GM18502 (cell line): ENCODE results near the gene RABGAP1.
A peak's percentile ranks its signal among the peaks of the same experiment; 100 is the strongest.

ENCODE experiments used
- ATAC-seq: cut with Tn5 transposase; IDR thresholded peaks from one replicate; pipeline ENCODE4 v1.9.1; 2021; ENCODE audit warnings: mild to moderate bottlenecking; ENCODE audit not compliant: unreplicated experiment, poor library complexity

Gene RABGAP1

GRCh38 chr9:123104807-123105206 lies 164.0 kb downstream of the RABGAP1 start:
- no peak for ATAC-seq

DNA sequence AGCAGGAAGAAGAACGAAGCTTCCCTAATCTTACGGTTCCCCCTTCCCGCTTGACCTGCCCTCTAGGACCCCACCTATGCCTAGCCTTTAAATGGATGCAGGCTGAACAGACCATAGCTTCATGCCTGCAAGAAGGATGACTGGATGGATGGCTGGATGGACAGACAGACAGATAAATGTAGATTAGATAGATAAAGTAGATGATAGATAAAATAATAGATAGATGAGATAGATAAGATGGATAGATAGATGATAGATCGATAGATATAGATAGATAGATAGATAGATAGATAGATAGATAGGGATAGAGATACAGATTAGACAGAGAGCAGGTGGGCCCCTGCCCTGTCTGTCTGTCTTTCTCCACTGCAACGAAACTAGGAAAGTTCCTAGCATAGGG lies 164.7 kb downstream of the RABGAP1 start:
- ATAC-seq, result no peak

DNA sequence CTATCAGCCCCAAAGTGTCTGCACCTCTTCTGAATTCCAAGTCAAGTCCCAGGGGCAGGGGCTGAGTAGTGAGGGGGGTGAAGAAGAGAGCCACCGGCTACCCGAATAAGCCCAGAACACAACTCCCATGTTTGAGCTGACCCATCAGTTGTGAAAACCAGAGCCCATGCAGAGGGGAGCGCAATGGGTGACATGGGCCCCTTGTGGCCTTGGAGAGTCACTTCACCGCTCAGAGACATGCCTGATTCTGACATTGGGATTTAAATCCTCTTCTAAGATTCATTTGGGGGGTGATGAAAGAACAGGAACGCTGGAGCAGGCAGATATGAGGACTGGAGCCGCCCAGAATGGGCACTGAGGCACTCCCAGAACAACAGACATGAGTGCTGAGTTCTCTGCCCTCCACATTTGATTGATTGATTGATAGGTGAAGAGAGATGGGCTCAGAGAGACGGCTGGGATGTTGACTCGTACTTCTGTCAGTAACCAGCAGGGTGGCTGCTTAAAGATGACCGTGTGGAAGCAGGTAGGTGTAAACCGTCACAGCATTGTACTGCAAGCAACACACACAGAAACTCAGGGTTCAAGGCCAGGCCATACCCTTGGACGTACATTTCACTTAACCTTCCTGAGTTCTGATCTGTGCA lies 166.9 kb downstream of the RABGAP1 start:
- ATAC-seq, result no peak

GRCh38 chr9:123108976-123109375 lies 168.2 kb downstream of the RABGAP1 start:
- no peak for ATAC-seq

- ATAC-seq, result no peak
Measured at GRCh38 chr9:123109540-123110279, 168.9 kb downstream of the RABGAP1 start.

DNA sequence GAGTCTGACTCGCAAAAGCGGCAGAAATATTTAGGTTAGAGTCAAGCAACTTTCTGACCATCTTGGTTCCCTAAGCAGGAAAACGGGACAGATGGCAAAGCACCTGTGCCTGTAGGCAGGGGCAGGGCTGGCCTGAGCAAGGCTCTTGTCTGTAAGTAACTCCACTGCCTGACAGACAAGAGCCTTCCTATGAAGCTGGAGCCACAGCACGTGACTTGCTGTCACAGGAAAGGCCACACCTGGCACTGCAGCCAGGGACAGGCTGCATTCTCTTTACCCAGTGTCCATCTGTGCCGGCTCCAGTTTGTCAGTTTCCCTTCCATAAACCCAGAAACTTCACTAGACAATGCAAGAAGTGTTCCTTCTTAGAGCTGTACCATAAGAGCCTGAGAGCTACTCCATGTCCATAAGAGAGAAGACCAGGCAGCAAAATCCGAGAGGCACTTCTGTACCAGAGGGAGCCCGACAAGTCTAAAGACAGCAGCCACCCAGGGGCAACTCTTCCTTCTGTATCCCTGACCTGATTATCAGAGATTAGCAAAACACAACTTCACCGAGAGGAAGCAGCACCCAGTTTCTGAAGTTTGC lies 170.7 kb downstream of the RABGAP1 start:
- peak; percentile 3 for ATAC-seq

DNA sequence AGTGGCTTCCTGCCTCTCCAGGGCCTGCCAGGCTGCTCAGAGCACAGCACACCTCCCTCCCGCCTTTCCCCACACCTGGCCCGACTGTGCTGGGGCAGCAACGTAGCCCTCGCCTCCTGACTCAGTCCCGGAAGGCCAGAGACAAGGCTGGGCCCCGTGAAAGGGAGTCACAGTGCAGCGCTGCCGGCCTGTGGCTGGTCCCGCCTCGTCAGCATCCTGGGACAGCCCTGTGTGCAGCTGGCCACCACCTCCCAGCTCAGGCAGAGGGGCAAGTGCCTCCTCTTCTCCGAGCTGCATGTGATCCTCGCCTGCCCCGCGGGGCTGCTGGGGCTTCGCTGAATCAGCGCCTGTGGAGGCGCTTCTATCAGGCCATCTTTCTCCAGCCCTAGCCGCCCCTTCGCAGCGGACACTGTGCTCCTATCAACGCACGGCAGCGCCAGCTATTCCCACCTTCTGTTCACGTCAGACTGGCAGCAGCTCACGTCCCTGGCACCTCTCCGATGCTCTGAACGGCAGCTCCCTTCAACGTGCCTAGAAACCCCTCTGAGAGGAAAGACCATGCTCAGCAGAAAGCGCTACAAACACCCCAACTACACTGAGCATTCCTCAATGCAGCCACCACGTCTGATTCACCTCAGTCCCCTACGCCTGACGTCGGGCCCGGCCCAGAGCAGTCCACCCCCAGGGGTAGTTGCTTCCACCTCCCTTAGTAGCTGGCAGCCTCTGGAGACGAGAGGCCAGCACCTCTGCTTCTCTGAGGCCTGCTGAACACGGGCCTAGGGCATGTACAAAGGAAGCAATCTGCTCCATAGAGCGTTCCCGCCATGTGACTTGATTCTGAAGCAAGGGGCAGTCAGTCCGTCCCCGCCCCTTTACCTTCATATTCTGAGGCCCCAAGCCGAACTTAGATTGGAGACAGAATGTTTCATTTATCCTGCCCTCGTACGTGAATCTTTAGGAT lies 171.5 kb downstream of the RABGAP1 start:
- peak; percentile 69 for ATAC-seq

DNA sequence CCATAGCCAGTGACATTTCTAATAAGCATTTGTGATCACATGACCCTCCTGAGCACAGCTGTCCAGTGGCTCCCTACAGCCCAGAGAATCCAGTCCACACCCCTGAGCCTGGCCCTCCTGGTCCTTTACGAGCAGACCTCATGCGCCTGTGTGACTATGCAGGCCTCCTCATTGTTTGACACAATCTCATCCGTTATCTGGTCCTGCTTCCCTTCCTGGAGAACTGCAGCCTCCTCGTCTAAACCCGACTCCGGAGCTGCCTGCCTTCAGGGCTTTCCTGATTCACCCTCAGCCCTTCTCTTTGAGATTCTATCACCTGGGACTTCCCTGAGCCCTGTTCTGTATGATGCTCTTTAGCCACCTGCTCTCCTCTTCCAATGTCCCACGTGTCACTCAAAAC lies 172.4 kb downstream of the RABGAP1 start:
- ATAC-seq, result no peak

GRCh38 chr9:123115146-123115913 lies 174.5 kb downstream of the RABGAP1 start:
- no peak for ATAC-seq

DNA sequence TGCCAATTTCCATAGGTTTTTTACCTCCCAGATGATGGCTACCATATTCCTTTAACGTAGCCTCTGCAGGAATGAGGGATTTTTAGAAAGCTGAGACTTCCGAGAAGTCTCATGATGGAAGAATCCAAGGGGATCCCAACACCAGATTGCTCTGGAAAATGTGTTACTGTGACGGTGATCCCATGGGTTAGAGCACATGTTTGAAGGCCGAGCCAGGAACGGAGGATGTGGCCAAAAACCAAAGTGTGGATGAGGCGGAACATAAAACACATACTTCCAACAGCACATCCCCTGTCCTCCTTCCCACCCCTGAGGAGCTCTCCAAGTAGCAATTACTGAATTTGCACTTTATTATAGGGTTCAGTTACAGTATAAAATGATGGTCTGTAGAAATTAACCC lies 175.2 kb downstream of the RABGAP1 start:
- ATAC-seq, result no peak

GRCh38 chr9:123119566-123119965 lies 178.7 kb downstream of the RABGAP1 start:
- ATAC-seq, result no peak

- no peak for ATAC-seq
Measured at GRCh38 chr9:123120131-123120530, 179.3 kb downstream of the RABGAP1 start.

DNA sequence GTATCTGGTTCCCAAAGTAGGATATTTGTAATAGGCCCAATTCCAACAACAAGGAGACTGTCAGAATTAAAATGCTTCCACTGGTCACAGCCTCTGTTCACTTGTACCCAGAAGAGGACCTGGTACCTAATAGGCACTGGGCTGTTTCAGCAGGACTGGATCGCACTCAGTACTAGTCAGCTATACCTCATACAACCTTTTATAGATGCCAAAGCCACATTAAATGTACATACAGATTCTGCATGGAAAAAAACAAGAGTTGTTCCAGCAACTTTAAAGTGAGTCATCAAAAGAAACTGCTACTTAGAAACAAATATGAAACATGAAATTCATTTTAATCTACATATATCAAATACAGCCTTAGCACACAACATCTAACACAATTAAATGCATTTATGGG lies 180.1 kb downstream of the RABGAP1 start:
- no peak for ATAC-seq

- ATAC-seq, result no peak
Measured at GRCh38 chr9:123121457-123121856, 180.6 kb downstream of the RABGAP1 start.

DNA sequence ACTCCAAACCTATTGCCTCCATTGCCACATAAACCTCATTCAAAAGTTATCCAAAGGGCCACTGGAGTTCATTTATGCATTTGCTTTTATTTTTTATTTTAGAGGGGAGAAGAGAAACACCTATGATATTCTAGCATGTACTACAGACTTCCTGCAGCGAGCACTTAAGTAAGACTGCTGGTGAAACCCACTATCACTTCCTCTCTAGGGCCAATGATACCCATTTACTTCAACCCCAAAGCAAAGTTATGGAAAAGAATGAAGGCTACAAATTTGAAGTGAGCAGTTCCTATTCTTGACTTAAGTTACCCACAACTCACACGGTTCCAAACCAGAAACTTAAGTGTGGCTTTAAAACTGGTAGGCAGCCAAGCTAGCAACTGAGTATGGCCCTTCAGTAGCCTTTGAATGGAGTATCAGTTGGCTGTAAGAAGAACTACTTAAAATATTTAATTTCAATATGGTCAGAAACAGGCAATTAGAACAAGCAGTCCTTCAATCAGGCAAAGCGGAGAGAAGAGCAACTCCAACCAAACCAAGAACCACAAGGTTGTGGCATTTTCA lies 186.8 kb downstream of the RABGAP1 start:
- no peak for ATAC-seq

DNA sequence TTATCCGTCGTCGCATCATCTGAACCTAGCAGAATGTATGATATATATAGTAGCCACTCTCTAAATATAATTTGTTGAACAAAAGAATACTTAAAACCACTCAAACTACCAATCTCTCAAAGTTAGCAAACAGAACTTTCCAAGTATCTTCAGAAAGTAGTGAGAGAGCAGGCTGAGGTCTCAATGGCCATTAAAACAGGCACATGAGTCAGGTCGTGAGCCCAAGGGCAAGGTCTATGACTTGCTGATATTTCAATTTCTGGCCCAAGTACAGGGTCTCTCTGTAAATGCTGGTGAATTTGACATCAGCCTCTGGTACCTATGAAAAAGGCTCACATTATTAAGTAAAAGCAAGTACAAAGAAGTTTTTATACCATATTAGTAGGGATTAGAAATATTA lies 187.8 kb downstream of the RABGAP1 start:
- ATAC-seq, result no peak

- no peak for ATAC-seq
Measured at GRCh38 chr9:123129423-123129822, 188.6 kb downstream of the RABGAP1 start.

DNA sequence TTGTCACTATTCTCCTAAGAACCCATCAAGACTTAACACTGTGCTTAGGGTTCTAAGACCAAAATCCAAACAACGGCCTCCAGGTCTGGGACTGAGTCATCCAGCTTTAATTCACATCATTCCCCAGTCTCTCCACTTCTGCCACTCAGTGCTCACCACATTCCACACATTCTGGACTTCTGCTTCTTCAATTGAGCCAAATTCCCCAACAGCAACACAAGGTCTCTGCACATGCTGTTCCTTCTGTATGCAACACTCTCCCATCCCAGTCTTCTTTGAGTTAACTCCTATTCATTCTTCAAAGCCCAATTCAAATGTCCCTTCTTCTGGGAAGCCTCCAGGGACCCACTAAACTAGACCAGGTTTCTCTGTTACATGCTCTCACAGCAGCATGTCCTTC lies 190.4 kb downstream of the RABGAP1 start:
- ATAC-seq, result no peak

DNA sequence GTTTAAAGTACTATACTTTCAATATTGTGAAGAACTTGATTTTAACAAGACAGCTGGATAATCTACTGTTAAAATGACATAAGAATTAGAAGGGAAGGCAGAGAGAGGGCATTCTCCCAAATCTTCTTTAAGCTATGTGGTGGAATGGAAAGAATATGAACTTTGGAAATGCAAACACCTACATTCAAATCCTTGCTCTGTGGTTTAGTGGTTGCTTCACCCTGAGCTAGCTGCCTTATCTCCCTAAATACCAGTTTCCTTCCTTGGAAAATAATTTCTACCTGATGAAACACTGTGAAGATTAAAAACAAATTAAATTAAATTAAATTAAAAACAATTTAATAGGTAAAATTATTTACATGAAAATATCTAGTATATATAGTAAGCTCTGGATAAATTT lies 191.2 kb downstream of the RABGAP1 start:
- ATAC-seq, result no peak

- no peak for ATAC-seq
Measured at GRCh38 chr9:123132696-123133095, 191.9 kb downstream of the RABGAP1 start.
